ENCODE results near the gene BCAT1.
"Not testable (repeated sequence)": the region's sequence is repeated elsewhere in the genome, so short reads cannot be mapped to it uniquely, and the experiment has no call there.

BCAT1 gene

GRCh38 chr12:24852420-24852819 is 96.5 kb downstream of the BCAT1 start:
- no peak for TF ChIP-seq ZFX (IDR thresholded peaks at IDR 0.05)
- peak; percentile 69 for TF ChIP-seq CTCF (conservative IDR thresholded peaks at IDR 0.05)
- no peak overlapping the region for H3K27ac ChIP-seq

GRCh38 chr12:24851883-24852282 is 97.0 kb downstream of the BCAT1 start:
- not testable (repeated sequence) for H3K27ac ChIP-seq

- no peak overlapping the region for H3K27ac ChIP-seq
- TF ChIP-seq ZFX (IDR thresholded peaks at IDR 0.05) (no peak), CTCF (conservative IDR thresholded peaks at IDR 0.05) (no peak)
Measured at GRCh38 chr12:24851341-24851740, 97.6 kb downstream of the BCAT1 start.

- TF ChIP-seq ZFX (IDR thresholded peaks at IDR 0.05): no peak
- no peak overlapping the region for H3K27ac ChIP-seq
Measured at GRCh38 chr12:24850496-24850895, 98.4 kb downstream of the BCAT1 start.

- TF ChIP-seq CTCF (conservative IDR thresholded peaks at IDR 0.05): no peak
- no peak for TF ChIP-seq ZFX (IDR thresholded peaks at IDR 0.05)
- no peak overlapping the region for H3K27ac ChIP-seq
Measured at GRCh38 chr12:24848941-24849477, 99.9 kb downstream of the BCAT1 start.

GRCh38 chr12:24846689-24847088 is 102.2 kb downstream of the BCAT1 start:
- TF ChIP-seq CTCF (conservative IDR thresholded peaks at IDR 0.05) (no peak), ZFX (IDR thresholded peaks at IDR 0.05) (no peak)
- H3K27ac ChIP-seq: no peak overlapping the region

GRCh38 chr12:24845615-24846014 is 103.3 kb downstream of the BCAT1 start:
- no peak for TF ChIP-seq CTCF (conservative IDR thresholded peaks at IDR 0.05)
- no peak for TF ChIP-seq ZFX (IDR thresholded peaks at IDR 0.05)
- H3K27ac ChIP-seq: no peak overlapping the region

- TF ChIP-seq CTCF (conservative IDR thresholded peaks at IDR 0.05) (no peak), ZFX (IDR thresholded peaks at IDR 0.05) (no peak)
- no peak overlapping the region for H3K27ac ChIP-seq
Measured at GRCh38 chr12:24840046-24840800, 108.7 kb downstream of the BCAT1 start.
